ENCODE data around the gene TMEM101.

TMEM101 gene

DNA sequence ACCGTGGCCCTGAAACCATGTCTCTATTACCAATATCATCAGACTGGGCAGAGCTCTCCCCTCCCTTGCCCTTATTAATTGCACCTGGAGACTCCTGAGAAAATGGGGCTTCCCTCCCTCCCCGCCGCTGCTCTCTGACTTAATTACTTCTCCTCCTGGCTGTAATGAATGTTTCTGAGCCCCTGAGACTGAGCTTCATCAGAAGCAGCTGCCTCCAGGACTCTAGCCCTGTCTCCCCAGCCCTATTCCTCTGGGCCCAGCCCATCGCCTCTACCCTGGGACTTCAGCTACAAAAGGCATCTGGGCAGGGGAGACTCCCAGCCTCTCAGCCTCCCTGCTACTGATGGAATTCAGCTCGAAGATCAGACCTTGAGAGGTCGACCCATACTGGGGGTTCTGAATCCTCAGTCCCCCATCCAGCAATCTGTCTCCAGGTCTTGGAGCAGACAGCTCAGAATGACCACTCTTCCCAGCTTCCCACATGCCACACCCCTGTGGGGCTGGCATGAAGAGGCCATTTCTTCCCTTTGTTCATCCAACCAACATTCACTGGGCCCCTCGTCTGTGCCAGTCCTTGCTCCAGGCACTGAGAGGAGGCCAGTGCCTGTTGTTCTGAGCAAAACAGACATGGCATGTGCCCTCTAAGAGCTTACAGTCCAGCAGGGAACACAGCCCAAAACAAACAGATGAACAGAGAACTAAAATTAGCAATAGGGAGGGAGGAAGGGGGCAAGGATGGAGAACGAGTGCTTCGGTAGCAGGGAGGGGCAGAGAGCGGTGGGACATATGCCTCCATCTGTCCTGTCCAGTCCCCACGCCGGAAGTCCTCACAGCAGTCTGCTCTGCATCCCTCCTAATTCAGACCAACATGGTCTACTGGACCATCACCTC is 27.4 kb downstream of the TMEM101 start:
- peaks cover 20% of the 10 kb centered on the region for H3K27me3 ChIP-seq (replicated peaks; ENCODE audit: control insufficient read depth, insufficient read depth, low read length, poor library complexity, severe bottlenecking)
- no peak for DNase-seq
- H3K36me3 ChIP-seq (ENCODE audit: control insufficient read depth, insufficient read depth, low read length), result no peaks in the 10 kb centered on the region
- H3K4me1 ChIP-seq (ENCODE audit: control insufficient read depth, insufficient read depth, low read length, poor library complexity, severe bottlenecking), result peaks cover 6% of the 10 kb centered on the region
- no peaks in the 10 kb centered on the region for H3K9me3 ChIP-seq (ENCODE audit: control insufficient read depth, low read length)
- H3K4me3 ChIP-seq (ENCODE audit: insufficient read depth, low read depth, low read length, poor library complexity, severe bottlenecking), result no peak overlapping the region
- H3K27ac ChIP-seq (ENCODE audit: insufficient read depth, low read length, poor library complexity, severe bottlenecking), result no peak overlapping the region

DNA sequence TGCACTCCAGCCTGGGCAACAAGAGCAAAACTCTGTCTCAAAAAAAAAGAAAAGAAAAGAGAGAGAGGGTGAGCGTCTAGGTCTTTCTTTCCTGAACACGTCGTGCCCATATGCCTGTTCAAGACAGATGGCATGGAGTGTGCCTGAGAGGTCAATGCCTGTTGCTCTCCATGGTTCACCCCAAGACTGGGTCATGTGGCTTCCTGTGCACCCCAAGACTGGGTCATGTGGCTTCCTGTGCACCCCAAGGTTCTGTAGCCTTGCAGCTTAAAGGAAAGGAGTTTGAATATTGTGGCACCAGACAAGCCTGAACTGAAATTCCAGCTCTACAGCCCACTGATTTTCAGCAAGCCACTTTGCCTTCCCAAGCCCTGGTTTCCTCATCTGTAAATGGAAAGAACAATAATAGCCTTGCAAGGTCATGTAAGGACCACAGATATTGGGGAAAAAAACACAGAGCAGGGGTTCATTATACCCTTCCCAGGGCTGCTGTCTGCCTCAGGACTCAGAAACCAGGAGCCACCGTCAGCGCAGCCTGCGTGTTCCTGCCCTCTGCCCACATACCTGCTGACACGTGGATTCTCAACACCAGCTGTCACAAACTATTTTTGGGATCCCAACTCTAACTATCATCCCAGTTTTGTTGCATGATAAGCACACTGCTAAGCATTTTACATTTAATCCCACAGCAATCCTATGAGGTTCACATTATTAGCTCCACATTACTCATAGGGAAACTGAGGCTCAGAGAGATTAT is 28.4 kb downstream of the TMEM101 start:
- Histone ChIP-seq H3K27ac (ENCODE audit: insufficient read depth, low read length, poor library complexity, severe bottlenecking) (no peak overlapping the region), H3K27me3 (replicated peaks; ENCODE audit: control insufficient read depth, insufficient read depth, low read length, poor library complexity, severe bottlenecking) (peaks cover 21% of the 10 kb centered on the region), H3K4me1 (ENCODE audit: control insufficient read depth, insufficient read depth, low read length, poor library complexity, severe bottlenecking) (peaks cover 6% of the 10 kb centered on the region), H3K9me3 (ENCODE audit: control insufficient read depth, low read length) (no peaks in the 10 kb centered on the region), H3K36me3 (ENCODE audit: control insufficient read depth, insufficient read depth, low read length) (no peaks in the 10 kb centered on the region), H3K4me3 (ENCODE audit: insufficient read depth, low read depth, low read length, poor library complexity, severe bottlenecking) (no peak overlapping the region)
- no peak for DNase-seq

DNA sequence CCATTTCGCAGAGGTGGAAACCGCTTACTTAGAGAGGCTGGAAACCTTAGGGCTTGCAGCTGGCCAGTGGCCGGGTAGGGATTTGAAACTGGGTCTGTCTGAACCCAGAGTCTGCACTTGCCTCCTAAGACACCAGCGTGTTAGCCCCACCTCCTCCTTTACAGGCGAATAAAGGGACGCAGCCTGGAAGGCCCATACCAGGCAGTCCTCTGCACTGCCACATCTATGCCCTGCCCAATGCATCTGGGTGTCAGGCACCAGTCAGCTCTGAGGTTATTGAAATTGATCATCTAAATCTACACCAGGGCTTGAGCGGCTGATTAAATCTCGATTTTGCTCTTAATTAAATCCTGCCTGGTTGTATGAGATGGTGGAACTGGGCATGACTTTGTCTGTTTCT is 30.2 kb downstream of the TMEM101 start:
- peaks cover 21% of the 10 kb centered on the region for H3K27me3 ChIP-seq (replicated peaks; ENCODE audit: control insufficient read depth, insufficient read depth, low read length, poor library complexity, severe bottlenecking)
- DNase-seq, result no peak
- H3K4me3 ChIP-seq (ENCODE audit: insufficient read depth, low read depth, low read length, poor library complexity, severe bottlenecking), result no peak overlapping the region
- H3K27ac ChIP-seq (ENCODE audit: insufficient read depth, low read length, poor library complexity, severe bottlenecking), result no peak overlapping the region
- peaks cover 6% of the 10 kb centered on the region for H3K4me1 ChIP-seq (ENCODE audit: control insufficient read depth, insufficient read depth, low read length, poor library complexity, severe bottlenecking)
- H3K36me3 ChIP-seq (ENCODE audit: control insufficient read depth, insufficient read depth, low read length), result no peaks in the 10 kb centered on the region
- no peaks in the 10 kb centered on the region for H3K9me3 ChIP-seq (ENCODE audit: control insufficient read depth, low read length)

DNA sequence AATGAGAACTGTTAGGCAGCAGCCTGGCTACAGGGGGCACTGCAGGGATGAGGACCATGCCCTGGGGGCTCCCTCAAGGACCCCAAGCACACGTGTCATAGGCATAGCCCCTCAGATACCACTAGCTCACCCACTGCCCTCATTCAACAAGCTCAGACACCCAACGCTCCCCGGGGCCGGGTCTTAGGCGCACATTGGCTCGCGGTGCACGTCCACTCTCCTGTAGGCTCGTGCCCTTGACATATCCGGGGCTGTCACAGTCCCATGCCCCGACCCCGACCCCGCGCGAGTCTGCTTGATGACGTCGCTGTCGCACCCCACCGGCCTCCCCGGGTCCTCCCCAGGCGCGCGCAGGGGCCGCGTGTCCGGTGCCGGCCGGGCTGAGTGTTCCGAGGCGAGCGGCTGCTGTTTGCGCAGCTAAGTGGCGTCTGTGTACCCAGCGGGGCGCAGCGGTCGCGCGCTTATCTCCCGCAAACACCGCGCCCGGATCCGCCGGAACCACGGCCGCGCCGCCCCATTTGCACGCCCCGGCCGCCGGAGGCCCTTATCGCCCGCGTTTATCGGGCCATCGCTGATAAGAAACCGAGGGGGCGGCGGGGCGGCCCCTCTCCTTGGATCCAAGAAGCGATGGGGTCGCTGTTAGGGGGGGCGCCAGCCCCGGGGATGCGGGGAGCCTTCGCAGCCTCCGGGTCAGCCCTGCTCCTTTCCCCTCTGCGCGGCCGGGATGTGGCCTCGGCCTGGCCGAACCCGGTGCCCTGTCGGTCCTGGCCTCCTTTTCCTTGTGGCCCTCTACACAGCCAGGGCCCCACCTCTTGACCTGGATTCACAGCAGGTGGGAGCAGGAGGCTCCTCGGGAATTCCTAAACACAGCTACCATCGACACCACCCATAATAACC is 31.0 kb downstream of the TMEM101 start:
- no peak for DNase-seq
- Histone ChIP-seq H3K27me3 (replicated peaks; ENCODE audit: control insufficient read depth, insufficient read depth, low read length, poor library complexity, severe bottlenecking) (peaks cover 21% of the 10 kb centered on the region), H3K4me3 (ENCODE audit: insufficient read depth, low read depth, low read length, poor library complexity, severe bottlenecking) (peak overlapping the region; percentile 18), H3K36me3 (ENCODE audit: control insufficient read depth, insufficient read depth, low read length) (no peaks in the 10 kb centered on the region), H3K9me3 (ENCODE audit: control insufficient read depth, low read length) (no peaks in the 10 kb centered on the region), H3K27ac (ENCODE audit: insufficient read depth, low read length, poor library complexity, severe bottlenecking) (no peak overlapping the region), H3K4me1 (ENCODE audit: control insufficient read depth, insufficient read depth, low read length, poor library complexity, severe bottlenecking) (peaks cover 6% of the 10 kb centered on the region)

DNA sequence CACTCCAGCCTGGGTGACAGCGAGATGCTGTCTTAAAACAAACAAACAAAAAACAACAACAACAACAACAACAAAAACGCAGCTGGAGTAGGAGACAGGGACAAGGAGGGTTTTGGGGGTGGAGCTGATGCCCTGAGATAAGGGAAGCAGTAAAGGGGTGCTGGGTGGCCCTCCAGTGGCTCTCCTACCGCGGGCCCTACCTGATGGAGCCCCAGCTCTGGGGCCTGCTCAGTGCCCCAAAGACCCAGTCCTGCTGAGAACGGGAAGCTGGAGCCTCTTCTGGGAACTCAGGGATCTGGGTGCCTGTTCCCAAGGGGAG is 31.6 kb downstream of the TMEM101 start:
- H3K36me3 ChIP-seq (ENCODE audit: control insufficient read depth, insufficient read depth, low read length), result no peaks in the 10 kb centered on the region
- no peak overlapping the region for H3K4me3 ChIP-seq (ENCODE audit: insufficient read depth, low read depth, low read length, poor library complexity, severe bottlenecking)
- H3K9me3 ChIP-seq (ENCODE audit: control insufficient read depth, low read length), result no peaks in the 10 kb centered on the region
- no peak overlapping the region for H3K27ac ChIP-seq (ENCODE audit: insufficient read depth, low read length, poor library complexity, severe bottlenecking)
- H3K27me3 ChIP-seq (replicated peaks; ENCODE audit: control insufficient read depth, insufficient read depth, low read length, poor library complexity, severe bottlenecking), result peaks cover 21% of the 10 kb centered on the region
- H3K4me1 ChIP-seq (ENCODE audit: control insufficient read depth, insufficient read depth, low read length, poor library complexity, severe bottlenecking), result peaks cover 6% of the 10 kb centered on the region
- DNase-seq, result no peak

DNA sequence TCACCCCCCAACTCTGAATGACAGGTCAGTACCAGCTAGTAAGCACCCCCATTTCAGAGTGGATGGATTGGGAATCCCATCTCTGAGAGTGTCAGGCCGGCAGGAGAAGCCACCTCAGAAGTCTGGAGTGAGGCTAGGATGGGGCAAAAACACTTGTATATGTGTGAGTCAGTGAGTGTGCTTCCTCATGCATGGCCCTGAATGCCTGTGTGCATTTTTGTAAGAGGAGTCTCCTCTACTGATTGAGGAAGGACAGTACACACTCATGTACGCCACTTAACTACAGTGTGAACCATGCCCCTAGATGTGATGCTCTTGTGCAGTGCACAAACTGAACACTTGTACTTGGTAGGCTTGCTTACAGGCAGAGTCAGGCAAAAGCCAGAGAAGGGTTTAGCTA is 32.6 kb downstream of the TMEM101 start:
- H3K27me3 ChIP-seq (replicated peaks; ENCODE audit: control insufficient read depth, insufficient read depth, low read length, poor library complexity, severe bottlenecking), result peaks cover 21% of the 10 kb centered on the region
- DNase-seq, result no peak
- H3K4me1 ChIP-seq (ENCODE audit: control insufficient read depth, insufficient read depth, low read length, poor library complexity, severe bottlenecking), result peaks cover 6% of the 10 kb centered on the region
- no peak overlapping the region for H3K27ac ChIP-seq (ENCODE audit: insufficient read depth, low read length, poor library complexity, severe bottlenecking)
- no peak overlapping the region for H3K4me3 ChIP-seq (ENCODE audit: insufficient read depth, low read depth, low read length, poor library complexity, severe bottlenecking)
- no peaks in the 10 kb centered on the region for H3K36me3 ChIP-seq (ENCODE audit: control insufficient read depth, insufficient read depth, low read length)
- no peaks in the 10 kb centered on the region for H3K9me3 ChIP-seq (ENCODE audit: control insufficient read depth, low read length)

DNA sequence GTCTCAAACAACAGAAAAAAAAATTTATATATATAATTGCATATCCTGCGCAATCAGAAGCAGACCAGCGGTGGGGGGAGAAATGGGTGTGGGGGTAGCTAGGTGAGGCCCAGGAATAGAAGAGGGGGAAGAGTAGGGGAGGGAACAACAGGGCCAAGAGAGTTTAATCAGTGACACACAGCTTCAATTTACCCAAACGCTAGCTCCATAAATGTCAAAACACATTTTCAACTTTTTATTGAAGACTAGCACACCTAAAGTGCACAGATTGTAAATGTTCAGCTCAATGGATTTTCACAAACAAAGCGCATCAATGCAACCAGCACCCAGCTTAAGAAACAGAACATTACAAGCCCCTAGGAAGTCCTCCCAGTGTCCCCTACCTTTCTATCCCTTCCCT is 35.1 kb downstream of the TMEM101 start:
- H3K27ac ChIP-seq (ENCODE audit: insufficient read depth, low read length, poor library complexity, severe bottlenecking), result no peak overlapping the region
- no peaks in the 10 kb centered on the region for H3K36me3 ChIP-seq (ENCODE audit: control insufficient read depth, insufficient read depth, low read length)
- peaks cover 6% of the 10 kb centered on the region for H3K4me1 ChIP-seq (ENCODE audit: control insufficient read depth, insufficient read depth, low read length, poor library complexity, severe bottlenecking)
- no peaks in the 10 kb centered on the region for H3K9me3 ChIP-seq (ENCODE audit: control insufficient read depth, low read length)
- no peak for DNase-seq
- H3K27me3 ChIP-seq (replicated peaks; ENCODE audit: control insufficient read depth, insufficient read depth, low read length, poor library complexity, severe bottlenecking), result peaks cover 21% of the 10 kb centered on the region
- H3K4me3 ChIP-seq (ENCODE audit: insufficient read depth, low read depth, low read length, poor library complexity, severe bottlenecking), result no peak overlapping the region

DNA sequence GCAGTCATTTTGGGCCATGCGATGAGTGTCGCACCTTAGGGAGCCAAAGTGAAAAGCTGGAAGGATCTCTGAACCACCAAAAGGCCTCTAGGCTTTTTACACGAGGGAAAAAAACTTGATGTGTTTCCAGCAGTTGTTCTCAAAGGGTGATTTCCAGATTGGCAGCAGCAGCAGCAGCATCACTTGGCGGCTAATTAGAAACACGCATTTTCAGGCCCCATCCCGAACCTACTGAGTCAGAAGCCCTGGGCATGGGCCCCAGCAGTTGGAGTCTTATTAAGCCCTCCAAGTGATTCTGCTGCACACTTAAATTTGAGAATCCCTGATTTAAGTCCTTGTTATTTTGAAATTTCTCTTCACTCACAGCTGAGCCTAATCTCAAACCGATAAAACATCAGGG is 35.8 kb downstream of the TMEM101 start:
- Histone ChIP-seq H3K27me3 (replicated peaks; ENCODE audit: control insufficient read depth, insufficient read depth, low read length, poor library complexity, severe bottlenecking) (peaks cover 15% of the 10 kb centered on the region), H3K4me3 (ENCODE audit: insufficient read depth, low read depth, low read length, poor library complexity, severe bottlenecking) (no peak overlapping the region), H3K4me1 (ENCODE audit: control insufficient read depth, insufficient read depth, low read length, poor library complexity, severe bottlenecking) (peaks cover 6% of the 10 kb centered on the region), H3K27ac (ENCODE audit: insufficient read depth, low read length, poor library complexity, severe bottlenecking) (no peak overlapping the region), H3K9me3 (ENCODE audit: control insufficient read depth, low read length) (no peaks in the 10 kb centered on the region), H3K36me3 (ENCODE audit: control insufficient read depth, insufficient read depth, low read length) (no peaks in the 10 kb centered on the region)
- DNase-seq, result no peak

DNA sequence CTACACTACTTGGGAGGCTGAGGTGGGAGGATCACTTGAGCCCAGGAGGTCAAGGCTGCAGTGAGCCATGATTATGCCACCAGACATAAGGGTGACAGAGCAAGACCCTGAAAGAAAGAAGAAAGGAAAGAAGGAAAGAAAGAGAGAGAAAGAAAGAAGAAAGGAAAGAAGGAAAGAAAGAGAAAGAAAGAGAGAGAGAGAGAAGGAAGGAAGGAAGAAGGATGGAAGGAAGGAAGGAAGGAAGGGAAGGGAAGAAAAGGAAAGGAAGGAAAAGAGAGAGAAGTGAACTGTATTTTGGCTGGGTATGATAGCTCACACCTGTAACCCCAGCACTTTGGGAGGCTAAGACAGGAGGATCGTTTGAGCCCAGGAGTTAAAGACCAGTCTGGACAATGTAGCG is 36.7 kb downstream of the TMEM101 start:
- Histone ChIP-seq H3K27ac (ENCODE audit: insufficient read depth, low read length, poor library complexity, severe bottlenecking) (no peak overlapping the region), H3K4me1 (ENCODE audit: control insufficient read depth, insufficient read depth, low read length, poor library complexity, severe bottlenecking) (no peaks in the 10 kb centered on the region), H3K9me3 (ENCODE audit: control insufficient read depth, low read length) (no peaks in the 10 kb centered on the region), H3K36me3 (ENCODE audit: control insufficient read depth, insufficient read depth, low read length) (no peaks in the 10 kb centered on the region), H3K27me3 (replicated peaks; ENCODE audit: control insufficient read depth, insufficient read depth, low read length, poor library complexity, severe bottlenecking) (peaks cover 8% of the 10 kb centered on the region), H3K4me3 (ENCODE audit: insufficient read depth, low read depth, low read length, poor library complexity, severe bottlenecking) (no peak overlapping the region)
- no peak for DNase-seq

All from effector memory CD4-positive, alpha-beta T cell (primary cell).